LHCN-M2 (cell line): ENCODE data around the gene AGRP. TPM values are rescaled to one million over a fixed set of nuclear protein-coding genes. Genes with fewer than 3 reads are reported as not detected.
"Not testable (repeated sequence)": the region's sequence is repeated elsewhere in the genome, so short reads cannot be mapped to it uniquely, and the experiment has no call there.

ENCODE experiments used
- DNase-seq: peaks from one replicate; pipeline ENCODE4 v3.0.0-alpha.2; 2012; ENCODE audit warnings: low read depth
- polyA plus RNA-seq: library from polyadenylated mRNA; unstranded; fragments of >200 nt; gene quantifications from one replicate; pipeline ENCODE4 v1.2.1, GENCODE V29; 2012; ENCODE audit warnings: missing spikeins
- total RNA-seq: library from RNA; depleted of rRNA; stranded (reverse); fragments of >200 nt; gene quantifications from 2 replicates; pipeline ENCODE4 v1.2.3, GENCODE V29; 2014; rRNA removed

The AGRP gene
- total RNA-seq: not detected in 2 replicates
- 0.09 TPM for polyA plus RNA-seq

GRCh38 chr16:67483150-67483549 lies at the start of gene AGRP:
AGRP (minus strand) TSS chr16:67483547; CDS start chr16:67483398, 149 bp downstream.
- no peak for DNase-seq

GRCh38 chr16:67531247-67531646 lies 47.9 kb upstream of the AGRP start:
- no peak for DNase-seq

- DNase-seq: peak; percentile 73
Measured at GRCh38 chr16:67530013-67530939, 46.9 kb upstream of the AGRP start.

GRCh38 chr16:67529582-67530012 lies 46.2 kb upstream of the AGRP start:
- DNase-seq: peak; percentile 39

- peak; percentile 31 for DNase-seq
Measured at GRCh38 chr16:67528870-67529581, 45.7 kb upstream of the AGRP start.

GRCh38 chr16:67528222-67528869 lies 45.0 kb upstream of the AGRP start, which contains the start of gene RIPOR1:
RIPOR1 (plus strand) TSS chr16:67528829; CDS start chr16:67538447, 9,618 bp downstream.
- peak; percentile 24 for DNase-seq

DNA sequence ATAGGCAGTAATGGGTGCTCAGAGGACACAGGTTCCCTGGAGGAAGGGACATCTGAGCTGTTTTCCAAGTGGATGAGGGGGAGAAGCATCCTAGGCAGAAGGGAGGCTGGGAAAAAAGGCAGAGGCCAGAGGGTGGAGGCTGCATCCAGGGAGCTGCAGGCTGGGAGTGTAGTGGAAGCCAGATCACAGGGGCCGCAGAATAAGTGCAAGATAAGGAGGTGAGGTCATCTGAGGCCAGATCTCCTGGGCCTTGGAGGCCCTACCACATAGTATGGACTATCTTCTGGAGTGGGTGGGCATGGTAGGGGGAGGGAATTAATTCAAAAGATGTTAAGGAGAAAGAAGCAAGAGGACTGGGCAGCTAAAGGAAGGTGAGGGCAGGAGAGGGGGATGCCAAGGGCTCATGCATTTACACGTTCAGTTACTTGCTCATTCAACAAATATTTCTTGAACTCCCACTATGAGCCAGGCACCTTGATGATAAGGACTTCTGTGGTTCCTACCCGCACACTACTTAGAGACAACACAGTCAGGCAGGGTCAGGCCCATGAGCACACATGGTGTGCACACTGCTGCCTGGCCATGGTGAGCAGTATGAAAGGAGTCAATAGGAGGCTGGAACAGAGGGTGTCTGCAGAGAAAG lies 42.9 kb upstream of the AGRP start:
- DNase-seq: no peak

DNA sequence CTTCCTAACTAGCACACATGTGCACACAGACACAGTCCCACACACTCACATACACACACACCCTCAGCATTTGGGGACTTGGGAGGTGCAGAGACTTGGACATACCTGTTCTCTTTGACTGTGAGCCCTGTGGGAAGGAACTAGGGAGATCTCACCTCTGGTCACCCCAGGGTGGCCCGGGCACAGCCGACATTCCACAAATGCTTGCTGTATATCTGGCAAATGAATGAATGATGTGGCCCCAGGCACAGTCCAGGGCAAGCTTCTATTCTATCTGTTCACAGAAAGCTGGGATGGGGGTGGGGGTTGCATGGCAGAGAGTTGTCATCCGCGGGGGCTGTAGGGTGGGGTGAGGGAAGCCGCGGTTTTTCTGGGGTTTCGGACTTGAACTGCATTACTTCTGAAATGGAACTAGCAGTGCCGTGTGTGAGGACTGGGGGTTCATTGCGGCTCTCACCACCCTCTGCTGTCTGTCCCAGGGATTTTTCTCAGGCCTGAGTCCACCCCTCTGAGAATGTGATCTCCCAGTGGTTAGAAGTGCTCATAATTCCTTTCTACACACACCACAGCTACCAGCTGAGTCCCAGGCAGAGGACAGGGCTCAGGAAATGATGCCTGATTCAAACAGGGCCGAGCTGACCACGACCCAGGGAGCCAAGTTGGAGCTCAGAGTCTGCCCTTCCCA lies 42.0 kb upstream of the AGRP start:
- peak; percentile 62 for DNase-seq

DNA sequence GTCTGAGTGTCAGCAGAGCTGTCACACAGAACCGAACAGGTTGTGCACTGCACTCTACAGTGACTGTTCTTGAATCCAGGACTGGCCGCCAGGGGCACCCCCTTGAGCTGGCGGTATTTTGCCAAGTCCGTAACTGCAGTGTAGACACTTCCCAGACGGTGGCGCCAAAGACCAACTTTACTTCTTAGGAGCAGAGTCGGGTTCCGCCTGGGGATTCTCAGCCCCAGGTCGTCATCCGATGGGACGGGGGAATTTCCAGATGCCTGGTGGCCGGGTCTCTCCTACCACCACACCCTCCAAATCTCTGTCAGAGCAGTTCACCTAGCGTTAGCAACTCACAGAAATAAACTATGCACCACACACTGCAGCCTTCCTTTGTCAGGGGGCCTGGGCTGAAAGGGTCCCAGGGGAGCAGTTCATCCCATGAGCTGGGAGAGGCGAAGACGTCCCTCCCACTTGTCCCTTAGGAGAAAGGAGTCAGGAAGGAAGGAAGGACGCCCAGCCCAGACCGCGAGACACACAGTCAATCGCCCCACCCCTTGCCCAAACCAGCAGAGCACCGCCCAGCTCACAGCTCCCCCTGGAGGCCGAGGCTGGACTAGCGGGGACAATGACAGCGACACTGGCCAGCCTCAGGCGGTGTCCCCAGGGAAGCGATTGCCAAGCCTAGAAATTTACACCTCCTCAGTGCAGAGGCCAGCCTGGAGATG lies 37.9 kb upstream of the AGRP start:
- peak; percentile 92 for DNase-seq

GRCh38 chr16:67519242-67519641 lies 35.9 kb upstream of the AGRP start:
- no peak for DNase-seq

DNA sequence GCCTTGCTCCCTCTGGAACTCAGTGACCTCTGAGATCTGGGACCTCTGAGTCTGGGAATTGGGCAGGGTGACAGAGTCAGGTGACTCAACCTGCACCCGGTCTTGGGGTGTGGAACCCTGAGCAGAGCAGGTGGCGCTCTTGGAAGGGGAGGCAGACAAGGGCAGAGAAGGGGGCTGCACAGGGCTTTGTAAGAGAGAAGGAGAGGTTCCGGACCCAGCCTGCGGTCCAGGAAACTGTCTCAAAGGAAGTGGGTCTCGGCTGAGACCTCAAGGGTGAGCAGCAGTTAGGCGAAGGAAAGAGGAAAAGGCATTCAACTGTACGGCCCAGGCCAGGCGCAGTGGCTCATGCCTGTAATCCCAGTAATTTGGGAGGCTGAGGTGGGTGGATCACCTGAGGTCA lies 35.3 kb upstream of the AGRP start:
- no peak for DNase-seq

GRCh38 chr16:67517661-67518423 lies 34.5 kb upstream of the AGRP start:
- DNase-seq: no peak

DNA sequence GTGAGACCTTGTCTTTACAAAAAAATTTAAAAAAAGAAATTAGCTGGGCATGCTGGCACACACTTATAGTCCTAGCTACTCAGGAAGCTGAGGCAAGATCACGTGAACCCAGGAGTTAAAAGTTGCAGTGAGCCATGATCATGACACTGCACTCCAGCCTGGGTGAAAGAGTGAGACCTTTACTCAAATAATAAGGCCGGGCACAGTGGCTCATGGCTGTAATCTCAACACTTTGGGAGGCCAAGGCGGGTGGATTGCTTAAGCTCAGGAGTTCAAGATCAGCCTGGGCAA lies 33.8 kb upstream of the AGRP start:
- DNase-seq: no peak

DNA sequence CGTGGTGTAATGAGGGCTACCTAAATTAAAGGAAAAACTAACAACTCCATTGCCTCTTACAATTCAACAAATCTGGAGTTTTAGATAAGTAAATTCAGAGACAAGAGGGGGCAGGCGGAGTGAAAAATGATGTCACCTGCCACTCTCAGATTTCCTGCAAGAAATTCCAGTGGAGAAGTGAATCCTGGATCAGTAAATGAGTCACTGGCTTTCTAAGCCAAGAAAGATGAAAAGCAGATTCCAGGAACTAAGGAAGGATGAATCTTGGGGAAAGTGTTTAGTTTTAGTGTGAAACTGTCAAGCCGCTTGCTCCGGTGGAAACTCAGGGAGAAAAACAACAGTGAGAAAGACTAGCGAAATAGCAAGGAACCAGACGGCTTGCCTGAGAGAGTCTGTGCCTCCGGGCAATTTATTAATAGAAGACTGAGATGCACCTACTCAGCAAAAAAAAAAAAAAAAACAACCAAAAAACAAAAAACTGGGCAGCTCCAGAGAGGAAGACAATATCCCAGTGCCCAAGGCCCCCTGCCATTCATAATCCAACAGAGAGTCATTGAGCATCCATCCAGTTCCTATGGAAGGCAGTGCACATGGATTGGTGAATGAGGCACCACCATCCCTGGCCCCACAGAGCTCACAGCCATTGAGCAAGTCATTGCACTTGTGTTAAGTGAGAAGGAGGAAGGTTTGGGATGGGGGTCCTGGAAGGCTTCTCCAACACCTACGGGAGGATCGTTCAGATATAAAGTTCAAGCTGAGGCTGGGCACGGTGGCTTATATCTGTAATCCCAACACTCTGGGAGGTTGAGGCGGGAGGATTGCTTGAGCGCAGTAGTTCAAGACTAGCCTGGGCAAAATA lies 33.2 kb upstream of the AGRP start:
- peak; percentile 64 for DNase-seq

DNA sequence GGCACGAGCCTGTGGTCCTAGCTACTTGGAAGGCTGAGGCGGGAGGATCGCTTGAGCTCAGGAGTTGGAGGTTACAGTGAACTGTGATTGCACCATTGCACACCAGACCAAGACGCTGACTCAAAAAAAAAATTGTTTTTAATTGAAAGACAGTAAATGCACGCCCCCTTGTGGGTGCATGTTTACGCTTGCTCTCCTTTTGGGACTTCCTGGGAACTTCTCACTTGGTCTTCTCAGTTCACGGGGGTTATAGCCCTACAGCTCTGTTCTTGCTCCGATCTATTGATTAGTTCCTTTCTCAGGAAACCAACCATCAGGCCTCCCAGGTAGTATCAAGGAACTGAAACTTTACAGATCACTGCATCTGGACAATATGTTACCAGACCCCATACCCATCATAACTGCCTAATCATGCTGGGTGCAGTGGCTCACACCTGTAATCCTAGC lies 31.1 kb upstream of the AGRP start:
- peak; percentile 82 for DNase-seq

DNA sequence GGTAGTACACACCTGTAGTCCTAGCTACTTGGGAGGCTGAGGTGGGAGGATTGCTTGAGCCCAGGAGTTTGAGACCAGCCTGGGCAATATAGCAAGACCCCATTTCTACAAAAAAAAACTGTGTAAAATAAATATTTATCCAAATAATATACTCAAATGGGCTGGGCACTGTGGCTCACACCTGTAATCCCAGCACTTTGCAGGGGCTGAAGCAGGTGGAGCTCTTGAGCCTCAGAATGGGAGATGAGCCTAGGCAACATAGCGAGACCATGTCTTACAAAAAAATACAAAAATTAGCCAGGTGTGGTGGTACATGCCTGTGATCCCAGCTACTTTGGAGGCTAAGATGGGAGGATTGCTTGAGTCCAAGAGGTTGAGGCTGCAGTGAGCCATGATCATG lies 30.5 kb upstream of the AGRP start:
- not testable (repeated sequence) for DNase-seq

DNA sequence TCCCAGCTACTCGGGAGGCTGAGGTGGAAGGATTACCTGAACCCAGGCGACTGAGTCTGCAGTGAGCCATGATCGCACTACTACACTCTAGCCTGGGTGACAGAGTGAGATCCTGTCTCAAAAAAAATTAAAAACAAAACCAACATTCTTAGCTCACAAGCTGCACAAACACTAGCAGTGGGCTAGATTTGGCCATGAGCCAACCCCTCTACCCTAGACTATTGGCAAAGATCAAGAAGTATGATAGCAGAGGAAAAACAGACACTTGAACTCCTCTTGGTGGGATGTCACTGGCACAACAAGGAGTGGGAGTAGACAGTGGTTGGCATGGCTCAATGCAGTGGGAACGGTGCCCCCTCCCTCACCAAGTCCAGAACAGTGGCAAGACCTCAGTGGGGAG lies 25.7 kb upstream of the AGRP start:
- DNase-seq: no peak

DNA sequence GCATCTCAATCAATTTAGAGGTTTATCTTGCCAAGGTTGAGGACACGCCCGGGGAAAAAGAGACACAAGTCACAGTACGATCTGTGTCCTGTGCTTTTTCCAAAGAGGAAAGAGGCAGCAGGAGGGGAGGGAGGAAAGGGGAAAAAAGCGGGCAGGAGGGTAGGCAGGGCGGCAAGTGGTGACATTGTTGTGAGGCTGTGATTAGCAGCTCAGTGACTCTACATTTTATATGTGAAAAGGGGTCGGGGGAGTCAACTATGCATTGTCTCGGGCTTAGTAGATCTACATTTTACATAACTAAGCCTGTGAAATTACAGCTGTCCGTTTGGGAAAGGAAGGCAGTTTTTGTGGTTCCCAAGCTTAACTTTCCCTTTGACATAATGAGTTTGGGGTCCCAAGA lies 23.1 kb upstream of the AGRP start:
- no peak for DNase-seq
